Rectal smooth muscle tissue (tissue), 1 donor: Measurements from ENCODE around the gene ORAI3.
A peak's percentile ranks its signal among the peaks of the same experiment; 100 is the strongest.
"Not testable (repeated sequence)": the region's sequence is repeated elsewhere in the genome, so short reads cannot be mapped to it uniquely, and the experiment has no call there.

ENCODE experiments used
- H3K27ac ChIP-seq: one replicate; pipeline ENCODE4 v1.7.0; 2013; ENCODE audit warnings: low read depth, low read length, inconsistent platforms
- H3K27me3 ChIP-seq: one replicate; pipeline ENCODE4 v1.7.0; 2013; ENCODE audit warnings: low read length; ENCODE audit not compliant: control insufficient read depth, insufficient read depth
- H3K36me3 ChIP-seq: one replicate; pipeline ENCODE4 v1.7.0; 2013; ENCODE audit warnings: low read length; ENCODE audit not compliant: control insufficient read depth, insufficient read depth
- H3K4me1 ChIP-seq: one replicate; pipeline ENCODE4 v1.7.0; 2013; ENCODE audit warnings: low read length; ENCODE audit not compliant: control insufficient read depth, insufficient read depth
- H3K4me3 ChIP-seq: one replicate; pipeline ENCODE4 v1.7.0; 2013; ENCODE audit warnings: low read length
- H3K9ac ChIP-seq: one replicate; pipeline ENCODE4 v1.7.0; 2013; ENCODE audit warnings: low read length

Gene ORAI3

GRCh38 chr16:30925995-30926811 is 22.7 kb upstream of the ORAI3 start:
- H3K4me3 ChIP-seq = no peak overlapping the region
- H3K9ac ChIP-seq = no peak overlapping the region
- peaks cover 5% of the 10 kb centered on the region for H3K4me1 ChIP-seq
- H3K36me3 ChIP-seq = peaks cover 7% of the 10 kb centered on the region
- no peaks in the 10 kb centered on the region for H3K27me3 ChIP-seq
- H3K27ac ChIP-seq = no peak overlapping the region

- Histone ChIP-seq H3K4me3 (no peak overlapping the region), H3K27ac (no peak overlapping the region), H3K27me3 (no peaks in the 10 kb centered on the region), H3K9ac (no peak overlapping the region), H3K36me3 (peaks cover 10% of the 10 kb centered on the region), H3K4me1 (peaks cover 5% of the 10 kb centered on the region)
These were observed 21.7 kb upstream of the ORAI3 start for GRCh38 chr16:30926937-30927788.

GRCh38 chr16:30927789-30928378 is 21.0 kb upstream of the ORAI3 start:
- H3K4me3 ChIP-seq = no peak overlapping the region
- no peaks in the 10 kb centered on the region for H3K27me3 ChIP-seq
- no peak overlapping the region for H3K9ac ChIP-seq
- H3K27ac ChIP-seq = no peak overlapping the region
- peaks cover 5% of the 10 kb centered on the region for H3K4me1 ChIP-seq
- peaks cover 10% of the 10 kb centered on the region for H3K36me3 ChIP-seq

GRCh38 chr16:30928390-30928789 is 20.5 kb upstream of the ORAI3 start:
- Histone ChIP-seq H3K4me1 (peaks cover 5% of the 10 kb centered on the region), H3K36me3 (peaks cover 10% of the 10 kb centered on the region), H3K27ac (no peak overlapping the region), H3K9ac (no peak overlapping the region), H3K27me3 (no peaks in the 10 kb centered on the region), H3K4me3 (no peak overlapping the region)

GRCh38 chr16:30929167-30929566 is 19.7 kb upstream of the ORAI3 start:
- no peak overlapping the region for H3K9ac ChIP-seq
- no peak overlapping the region for H3K27ac ChIP-seq
- H3K36me3 ChIP-seq = peaks cover 10% of the 10 kb centered on the region
- peaks cover 5% of the 10 kb centered on the region for H3K4me1 ChIP-seq
- H3K4me3 ChIP-seq = no peak overlapping the region
- no peaks in the 10 kb centered on the region for H3K27me3 ChIP-seq

- no peak overlapping the region for H3K4me3 ChIP-seq
- H3K27me3 ChIP-seq = no peaks in the 10 kb centered on the region
- H3K9ac ChIP-seq = no peak overlapping the region
- H3K27ac ChIP-seq = no peak overlapping the region
- H3K4me1 ChIP-seq = no peaks in the 10 kb centered on the region
- peaks cover 10% of the 10 kb centered on the region for H3K36me3 ChIP-seq
These were observed 18.7 kb upstream of the ORAI3 start for GRCh38 chr16:30930160-30930571.

- no peak overlapping the region for H3K9ac ChIP-seq
- H3K27ac ChIP-seq = no peak overlapping the region
- no peak overlapping the region for H3K4me3 ChIP-seq
- H3K27me3 ChIP-seq = no peaks in the 10 kb centered on the region
- peaks cover 10% of the 10 kb centered on the region for H3K36me3 ChIP-seq
- H3K4me1 ChIP-seq = no peaks in the 10 kb centered on the region
These were observed 17.7 kb upstream of the ORAI3 start for GRCh38 chr16:30931068-30931650.

- Histone ChIP-seq H3K27me3 (no peaks in the 10 kb centered on the region), H3K36me3 (peaks cover 10% of the 10 kb centered on the region), H3K4me1 (no peaks in the 10 kb centered on the region), H3K9ac (no peak overlapping the region), H3K27ac (no peak overlapping the region), H3K4me3 (no peak overlapping the region)
These were observed 13.9 kb upstream of the ORAI3 start for GRCh38 chr16:30934827-30935557.

GRCh38 chr16:30937692-30938091 is 11.2 kb upstream of the ORAI3 start:
- Histone ChIP-seq H3K4me3 (no peak overlapping the region), H3K9ac (no peak overlapping the region), H3K36me3 (no peaks in the 10 kb centered on the region), H3K27ac (no peak overlapping the region), H3K27me3 (no peaks in the 10 kb centered on the region), H3K4me1 (peaks cover 3% of the 10 kb centered on the region)

- not testable (repeated sequence) for H3K27ac ChIP-seq
These were observed 9.3 kb upstream of the ORAI3 start for GRCh38 chr16:30939571-30939970.

GRCh38 chr16:30941600-30942425 is 7.1 kb upstream of the ORAI3 start:
- peak overlapping the region; percentile 40 for H3K4me3 ChIP-seq

More at GRCh38 chr16:30939571-30939970, 9.3 kb upstream of the ORAI3 start:
- H3K4me1 ChIP-seq, H3K9ac ChIP-seq, H3K36me3 ChIP-seq, H3K4me3 ChIP-seq, H3K27me3 ChIP-seq: not testable (repeated sequence)

More at GRCh38 chr16:30941600-30942425, 7.1 kb upstream of the ORAI3 start:
- no peaks in the 10 kb centered on the region for H3K27me3 ChIP-seq
- H3K36me3 ChIP-seq = peaks cover 5% of the 10 kb centered on the region
- no peak overlapping the region for H3K27ac ChIP-seq
- no peak overlapping the region for H3K9ac ChIP-seq
- peaks cover 3% of the 10 kb centered on the region for H3K4me1 ChIP-seq
